Common myeloid progenitor, CD34-positive (primary cell): ENCODE data around the gene MDGA2.
"Not testable (repeated sequence)": the region's sequence is repeated elsewhere in the genome, so short reads cannot be mapped to it uniquely, and the experiment has no call there.

ENCODE experiments used
- CTCF ChIA-PET: fragments of 350-600 bp; sonication (Branson Sonifier 250); formaldehyde crosslinking; loops from one replicate; lab custom pipeline; 2021; ENCODE audit warnings: antibody characterized with exemption; lab: Charles Lee
- POLR2A ChIA-PET: fragments of 350-600 bp; sonication (Branson Sonifier 250); formaldehyde crosslinking; loops from one replicate; lab custom pipeline; 2021; ENCODE audit warnings: antibody characterized with exemption; lab: Charles Lee
- DNase-seq, 3 donors: peaks; one replicate each; pipeline versions ENCODE4 v3.0.0 to v3.0.0-alpha.2; 2013
- H3K27ac ChIP-seq, 2 experiments: 1 replicate in 1 of 2; 2 replicates in 1 of 2; pipeline ENCODE4 v1.7.0; 2013; ENCODE audit warnings: inconsistent platforms in 2 of 2, low read length in 2 of 2, mild to moderate bottlenecking in 2 of 2, low read depth in 1 of 2, moderate library complexity in 1 of 2; ENCODE audit not compliant: severe bottlenecking in 2 of 2, insufficient read depth in 1 of 2, poor library complexity in 1 of 2
- H3K27me3 ChIP-seq, 5 experiments: replicated peaks in 2 of 5; 1 replicate in 3 of 5; 2 replicates in 2 of 5; pipeline versions ENCODE4 v1.6.1 to v1.7.0; 2013; ENCODE audit warnings: low read length in 4 of 5, mild to moderate bottlenecking in 2 of 5, moderate library complexity in 2 of 5, inconsistent platforms in 1 of 5; ENCODE audit not compliant: insufficient read depth in 5 of 5, control insufficient read depth in 4 of 5
- H3K36me3 ChIP-seq, 4 experiments: 1 replicate in 2 of 4; 2 replicates in 2 of 4; pipeline versions ENCODE4 v1.6.1 to v1.7.0; 2013; ENCODE audit warnings: low read length in 3 of 4, control low read depth in 1 of 4, mild to moderate bottlenecking in 1 of 4; ENCODE audit not compliant: control insufficient read depth in 4 of 4, insufficient read depth in 4 of 4
- H3K4me1 ChIP-seq, 4 experiments: 1 replicate in 3 of 4; 2 replicates in 1 of 4; pipeline versions ENCODE4 v1.6.1 to v1.7.1; 2013; ENCODE audit warnings: low read length in 3 of 4, mild to moderate bottlenecking in 3 of 4, control low read depth in 1 of 4, inconsistent platforms in 1 of 4, moderate library complexity in 1 of 4; ENCODE audit not compliant: control insufficient read depth in 4 of 4, insufficient read depth in 4 of 4; ENCODE audit errors: control extremely low read depth in 1 of 4
- H3K4me3 ChIP-seq, 7 experiments: 1 replicate in 4 of 7; 2 replicates in 3 of 7; pipeline versions ENCODE4 v1.5.1 to v1.7.0; 2013; ENCODE audit warnings: mild to moderate bottlenecking in 7 of 7, low read length in 6 of 7, moderate library complexity in 6 of 7, inconsistent platforms in 2 of 7, low read depth in 2 of 7, control low read depth in 1 of 7; ENCODE audit not compliant: insufficient read depth in 4 of 7, control insufficient read depth in 1 of 7; ENCODE audit errors: extremely low read depth in 1 of 7
- H3K9me3 ChIP-seq, 5 experiments: 1 replicate in 4 of 5; 2 replicates in 1 of 5; pipeline versions ENCODE4 v1.6.1 to v1.7.1; 2013; ENCODE audit warnings: low read length in 4 of 5, mild to moderate bottlenecking in 2 of 5, inconsistent platforms in 1 of 5, low read depth in 1 of 5, moderate library complexity in 1 of 5; ENCODE audit not compliant: control insufficient read depth in 4 of 5, insufficient read depth in 2 of 5; ENCODE audit errors: control extremely low read depth in 1 of 5
- WGBS: methylation state at CpG from one replicate; pipeline ENCODE4 v1.1.5; 2013; ENCODE audit not compliant: insufficient coverage; 5-methylcytosine and 5-hydroxymethylcytosine counted together

Gene MDGA2

DNA sequence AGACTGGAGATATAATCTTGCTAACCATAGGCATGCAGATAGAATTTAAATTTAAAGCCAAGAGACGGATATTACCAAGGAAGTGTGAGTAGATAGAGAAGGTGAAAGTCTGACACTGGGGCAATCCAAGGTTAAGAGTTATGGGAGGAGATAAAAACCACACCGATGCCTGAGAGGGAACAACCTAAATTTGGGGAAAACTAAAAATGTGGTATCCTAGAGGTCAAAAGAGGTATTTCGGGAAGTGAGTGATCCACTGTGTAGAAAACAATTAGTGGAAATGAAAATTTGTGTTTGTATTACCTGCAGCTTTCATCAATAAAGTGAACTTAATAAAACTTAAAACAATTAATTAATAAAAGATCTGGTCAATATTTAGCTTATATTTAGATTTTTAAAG, 754.9 kb downstream of the MDGA2 start:
- Histone ChIP-seq H3K4me1 (no peaks in the 10 kb centered on the region), H3K9me3 (peaks cover 0 to 4% (median 0%) of the 10 kb centered on the region in 5 experiments), H3K27me3 (no peaks in the 10 kb centered on the region), H3K36me3 (no peaks in the 10 kb centered on the region), H3K27ac (no peak overlapping the region), H3K4me3 (no peak overlapping the region)
- ChIA-PET POLR2A (no interaction called here), CTCF (no interaction called here)
- no peak for DNase-seq
- 98% methylated on average over 3 of the region's 3 CpGs for WGBS

GRCh38 chr14:46915539-46915938, 759.9 kb downstream of the MDGA2 start:
- H3K36me3 ChIP-seq, H3K27me3 ChIP-seq, DNase-seq, H3K4me3 ChIP-seq, POLR2A ChIA-PET, CTCF ChIA-PET, H3K27ac ChIP-seq, H3K9me3 ChIP-seq, H3K4me1 ChIP-seq: not testable (repeated sequence)
- WGBS, result no CpG with 5 or more reads among the region's 4 CpGs

GRCh38 chr14:46902837-46903236, 772.6 kb downstream of the MDGA2 start:
- Histone ChIP-seq H3K36me3 (no peaks in the 10 kb centered on the region), H3K4me3 (no peak overlapping the region), H3K27me3 (no peaks in the 10 kb centered on the region), H3K27ac (no peak overlapping the region), H3K4me1 (no peaks in the 10 kb centered on the region), H3K9me3 (no peaks in the 10 kb centered on the region)
- ChIA-PET CTCF (no interaction called here), POLR2A (no interaction called here)
- WGBS, result no CpG with 5 or more reads among the region's 6 CpGs
- DNase-seq, result no peak

DNA sequence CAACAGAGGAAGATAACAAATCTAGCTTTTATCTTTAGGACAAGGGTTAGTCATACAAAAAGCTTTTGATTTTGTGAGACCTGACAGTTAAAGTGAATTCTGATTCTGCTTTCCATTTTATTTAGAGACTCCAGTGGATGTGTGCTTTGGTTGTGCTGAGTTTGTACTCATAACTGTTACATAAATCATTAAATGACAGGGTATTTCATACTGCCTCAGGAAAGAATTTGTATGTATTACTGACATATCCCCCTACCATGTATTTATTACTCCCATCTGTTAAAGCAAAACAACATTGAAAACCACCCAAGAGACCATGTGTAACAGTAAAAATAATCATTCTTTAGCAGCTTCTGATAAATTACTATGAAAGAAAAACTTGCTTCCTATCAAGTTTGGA, 780.9 kb downstream of the MDGA2 start:
- H3K36me3 ChIP-seq, result no peaks in the 10 kb centered on the region
- no peaks in the 10 kb centered on the region for H3K4me1 ChIP-seq
- CTCF ChIA-PET, result no interaction called here
- no peaks in the 10 kb centered on the region for H3K9me3 ChIP-seq
- POLR2A ChIA-PET, result no interaction called here
- H3K4me3 ChIP-seq, result no peak overlapping the region
- no peaks in the 10 kb centered on the region for H3K27me3 ChIP-seq
- no peak overlapping the region for H3K27ac ChIP-seq
- no peak for DNase-seq

- no CpG with 5 or more reads among the region's 1 CpG for WGBS
- no peaks in the 10 kb centered on the region for H3K9me3 ChIP-seq
- H3K4me3 ChIP-seq, result no peak overlapping the region
- no peaks in the 10 kb centered on the region for H3K4me1 ChIP-seq
- CTCF ChIA-PET, result no interaction called here
- POLR2A ChIA-PET, result no interaction called here
- no peaks in the 10 kb centered on the region for H3K36me3 ChIP-seq
- no peaks in the 10 kb centered on the region for H3K27me3 ChIP-seq
- H3K27ac ChIP-seq, result no peak overlapping the region
- no peak for DNase-seq
These were observed 788.3 kb downstream of the MDGA2 start for GRCh38 chr14:46887144-46887543.

DNA sequence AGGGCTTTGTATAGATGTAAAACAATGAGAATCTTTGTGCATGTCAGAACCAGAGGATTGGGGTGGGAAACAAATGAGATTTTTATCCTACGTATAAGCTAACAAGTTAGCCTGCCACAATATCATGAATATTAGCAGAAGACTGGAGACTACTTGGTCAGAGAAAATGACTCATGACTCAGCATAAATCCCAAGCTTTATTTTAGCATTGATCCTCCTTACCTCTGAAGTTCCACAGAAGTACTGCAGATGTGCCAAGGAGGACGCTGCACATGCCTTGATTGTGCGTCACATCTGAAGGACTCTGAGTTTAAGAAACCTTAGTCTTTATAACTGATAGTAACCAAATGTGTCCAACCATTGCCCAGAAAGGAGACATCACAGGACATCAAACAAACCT, 789.8 kb downstream of the MDGA2 start:
- no peak overlapping the region for H3K4me3 ChIP-seq
- CTCF ChIA-PET, result no interaction called here
- no peaks in the 10 kb centered on the region for H3K4me1 ChIP-seq
- no peaks in the 10 kb centered on the region for H3K36me3 ChIP-seq
- POLR2A ChIA-PET, result no interaction called here
- WGBS, result 94% methylated on average over 2 of the region's 3 CpGs
- H3K27ac ChIP-seq, result no peak overlapping the region
- no peaks in the 10 kb centered on the region for H3K27me3 ChIP-seq
- no peaks in the 10 kb centered on the region for H3K9me3 ChIP-seq
- no peak for DNase-seq

GRCh38 chr14:46861753-46862152, 813.7 kb downstream of the MDGA2 start:
- no peaks in the 10 kb centered on the region for H3K27me3 ChIP-seq
- H3K4me1 ChIP-seq, result no peaks in the 10 kb centered on the region
- no peaks in the 10 kb centered on the region for H3K36me3 ChIP-seq
- POLR2A ChIA-PET, result no interaction called here
- no peak overlapping the region for H3K4me3 ChIP-seq
- no peaks in the 10 kb centered on the region for H3K9me3 ChIP-seq
- CTCF ChIA-PET, result no interaction called here
- DNase-seq, result no peak
- no peak overlapping the region for H3K27ac ChIP-seq
